ENCODE measurements around the gene NAV2. TPM values are rescaled to one million over a fixed set of nuclear protein-coding genes. Genes with fewer than 3 reads are reported as not detected.

Gene NAV2
- polyA plus RNA-seq (ENCODE audit: insufficient read length in 4 of 4): 10 to 100 TPM; 22.0 to 58.3 (median 35.5) TPM

GRCh38 chr11:19712281-19713195, at the start of gene NAV2:
NAV2 (plus strand) TSS chr11:19712837; CDS start chr11:19713696, 859 bp downstream.
- DNase-seq (ENCODE audit: low read depth in 4 of 4, low spot score in 3 of 4): peak; percentile 71 to 84 (median 81)

GRCh38 chr11:19663206-19663605, 49.4 kb upstream of the NAV2 start:
- DNase-seq (ENCODE audit: low read depth in 4 of 4, low spot score in 3 of 4): no peak

DNA sequence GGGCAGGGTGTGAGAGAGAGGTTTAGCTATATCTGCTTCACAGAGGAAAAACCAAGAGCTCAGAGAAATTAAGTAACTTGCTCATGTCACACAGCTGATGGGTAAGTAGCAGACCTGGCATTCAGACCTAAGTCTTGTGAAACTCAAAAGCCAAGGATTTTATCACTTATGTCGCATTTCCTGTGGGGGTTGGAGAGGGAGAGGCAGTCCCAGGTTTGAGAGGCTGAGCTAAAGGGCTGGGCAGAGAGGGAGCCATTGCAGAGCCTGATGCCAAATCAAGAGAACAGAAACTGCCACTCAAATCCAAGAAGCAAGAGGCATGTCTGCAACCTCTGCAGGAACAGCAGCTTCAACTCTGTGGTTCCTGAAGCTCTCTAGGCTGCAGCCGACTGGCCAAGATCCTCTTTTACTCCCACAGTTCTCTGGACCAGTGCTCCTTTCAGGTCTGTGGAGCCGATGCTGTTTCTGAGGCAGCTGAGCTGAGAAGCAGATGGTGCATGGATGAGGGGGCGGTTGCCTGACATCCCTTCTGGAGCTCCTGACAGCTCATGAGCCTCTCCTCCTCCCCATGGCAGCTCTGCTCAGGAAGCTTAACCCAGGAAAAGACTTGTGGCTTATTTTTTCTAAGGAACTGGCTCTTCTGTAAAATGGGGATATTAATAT, 47.6 kb upstream of the NAV2 start:
- DNase-seq (ENCODE audit: low read depth in 4 of 4, low spot score in 3 of 4): no peak

GRCh38 chr11:19666951-19667350, 45.7 kb upstream of the NAV2 start:
- no peak for DNase-seq (ENCODE audit: low read depth in 4 of 4, low spot score in 3 of 4)

DNA sequence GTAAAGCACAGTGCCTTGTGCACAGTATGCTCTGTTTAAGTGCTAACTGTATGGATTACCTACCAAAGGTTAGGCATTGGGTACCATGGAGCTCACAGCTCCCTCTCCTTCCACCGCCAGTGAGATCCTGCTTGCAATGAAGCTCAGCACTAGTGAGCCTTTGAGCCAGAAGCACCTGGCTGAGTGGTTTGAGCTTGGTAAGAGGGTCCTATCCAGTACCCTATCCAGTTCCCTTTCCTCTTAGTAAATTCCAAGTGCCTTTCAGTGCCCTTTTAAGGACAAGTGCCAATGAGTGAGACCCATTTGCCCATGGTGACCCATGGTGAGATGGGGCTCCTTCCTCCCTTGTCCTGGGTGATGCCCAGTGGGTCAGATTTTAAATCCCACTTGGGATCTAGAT, 43.1 kb upstream of the NAV2 start:
- no peak for DNase-seq (ENCODE audit: low read depth in 4 of 4, low spot score in 3 of 4)

DNA sequence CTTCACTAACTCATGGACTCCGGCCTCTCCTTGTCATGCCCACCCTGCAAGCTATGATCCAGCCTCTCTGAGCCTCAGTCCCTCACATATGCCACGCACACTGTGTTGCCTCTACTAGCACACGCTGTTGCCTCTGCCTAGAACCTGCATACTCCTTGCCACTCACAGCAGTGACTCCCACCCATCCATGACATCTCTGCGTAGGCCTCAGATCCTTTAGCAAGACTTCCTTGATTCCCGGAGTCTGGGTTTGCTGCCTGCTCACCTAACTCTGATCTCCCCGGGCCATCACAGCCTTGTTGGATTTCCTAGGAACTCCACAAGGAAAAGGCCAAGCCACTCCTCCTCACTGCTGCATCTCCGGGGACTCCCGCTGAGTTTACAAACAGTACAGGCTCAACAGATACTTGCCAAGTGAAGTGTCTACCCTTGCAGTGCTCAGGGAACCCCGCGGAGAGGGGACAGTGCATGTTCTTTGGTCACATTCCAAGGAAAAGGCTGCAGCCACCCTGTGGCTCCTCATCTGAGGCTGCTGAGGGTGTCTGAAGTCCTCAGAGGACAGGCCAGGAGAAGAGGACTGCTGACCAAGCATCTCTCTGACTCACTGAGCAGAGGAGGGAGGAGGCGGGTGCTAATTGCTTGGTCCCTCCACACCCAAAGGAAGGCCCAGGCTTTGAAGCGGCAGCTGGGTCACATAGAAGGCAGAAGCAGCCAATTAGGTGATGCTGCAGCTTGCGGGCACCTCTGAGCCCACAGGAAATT, 42.4 kb upstream of the NAV2 start:
- no peak for DNase-seq (ENCODE audit: low read depth in 4 of 4, low spot score in 3 of 4)

GRCh38 chr11:19672586-19673206, 39.9 kb upstream of the NAV2 start:
- no peak for DNase-seq (ENCODE audit: low read depth in 4 of 4, low spot score in 3 of 4)

DNA sequence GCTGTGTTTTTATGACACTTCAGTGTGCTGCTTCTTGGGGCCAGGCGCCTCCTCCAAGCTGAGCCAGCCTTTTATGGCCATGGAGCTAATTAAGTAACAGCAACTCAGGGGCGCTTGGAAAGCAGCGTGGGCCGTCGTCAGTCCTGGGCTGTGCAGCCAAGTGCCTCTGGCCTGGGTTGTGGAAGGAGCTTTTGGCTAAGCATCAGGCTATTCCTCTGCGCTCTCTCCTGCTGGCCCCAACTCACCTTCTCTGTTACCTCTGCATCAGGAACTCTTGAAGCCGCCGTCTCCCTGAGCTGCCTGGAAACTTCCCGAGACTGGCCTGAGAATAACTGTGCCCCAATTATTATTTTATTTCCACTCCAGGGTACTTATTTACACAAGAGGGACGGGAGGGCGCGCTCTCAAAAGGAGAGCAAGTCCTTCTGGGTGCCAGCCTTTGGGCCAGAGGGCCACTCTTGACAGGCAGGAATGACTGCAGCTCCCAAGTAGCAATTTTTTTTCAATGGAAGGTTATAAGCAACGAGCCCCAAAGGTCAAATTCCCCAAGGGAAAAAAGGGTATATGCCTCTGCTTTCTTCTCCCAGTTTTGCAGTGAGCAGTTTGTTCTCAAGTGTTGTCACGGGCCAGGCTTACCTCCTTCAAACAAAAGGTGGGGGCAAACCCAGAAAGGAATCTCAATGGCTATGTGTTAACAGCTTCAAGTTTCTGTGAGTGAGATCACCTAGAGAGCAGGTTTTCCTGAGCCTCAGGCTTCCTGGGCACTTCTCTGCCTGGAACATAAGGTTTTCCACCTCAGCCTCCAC, 38.5 kb upstream of the NAV2 start:
- DNase-seq (ENCODE audit: low read depth in 4 of 4, low spot score in 3 of 4): no peak

- no peak for DNase-seq (ENCODE audit: low read depth in 4 of 4, low spot score in 3 of 4)
These were observed 37.8 kb upstream of the NAV2 start for GRCh38 chr11:19674836-19675235.

DNA sequence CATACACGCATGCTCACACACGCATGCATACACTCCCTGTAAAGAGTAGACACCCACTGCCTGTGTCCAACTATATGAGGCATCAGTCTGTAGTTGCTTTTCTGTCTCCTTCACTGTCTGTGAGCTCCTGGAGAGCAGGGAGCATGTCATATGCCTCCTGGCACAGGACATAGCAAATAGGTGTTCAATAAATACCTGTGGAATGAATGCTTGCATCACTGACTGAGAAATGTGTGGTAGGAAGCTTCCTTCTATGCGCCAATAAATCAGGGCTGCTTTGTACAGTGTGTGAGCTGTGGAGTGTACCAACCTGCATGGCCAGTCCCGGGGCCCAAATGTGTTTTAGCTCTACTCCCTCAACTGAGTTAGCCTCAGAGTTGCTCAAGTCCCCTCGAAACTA, 37.2 kb upstream of the NAV2 start:
- DNase-seq (ENCODE audit: low read depth in 4 of 4, low spot score in 3 of 4): no peak

GRCh38 chr11:19676475-19677380, 35.9 kb upstream of the NAV2 start:
- no peak for DNase-seq (ENCODE audit: low read depth in 4 of 4, low spot score in 3 of 4)

DNA sequence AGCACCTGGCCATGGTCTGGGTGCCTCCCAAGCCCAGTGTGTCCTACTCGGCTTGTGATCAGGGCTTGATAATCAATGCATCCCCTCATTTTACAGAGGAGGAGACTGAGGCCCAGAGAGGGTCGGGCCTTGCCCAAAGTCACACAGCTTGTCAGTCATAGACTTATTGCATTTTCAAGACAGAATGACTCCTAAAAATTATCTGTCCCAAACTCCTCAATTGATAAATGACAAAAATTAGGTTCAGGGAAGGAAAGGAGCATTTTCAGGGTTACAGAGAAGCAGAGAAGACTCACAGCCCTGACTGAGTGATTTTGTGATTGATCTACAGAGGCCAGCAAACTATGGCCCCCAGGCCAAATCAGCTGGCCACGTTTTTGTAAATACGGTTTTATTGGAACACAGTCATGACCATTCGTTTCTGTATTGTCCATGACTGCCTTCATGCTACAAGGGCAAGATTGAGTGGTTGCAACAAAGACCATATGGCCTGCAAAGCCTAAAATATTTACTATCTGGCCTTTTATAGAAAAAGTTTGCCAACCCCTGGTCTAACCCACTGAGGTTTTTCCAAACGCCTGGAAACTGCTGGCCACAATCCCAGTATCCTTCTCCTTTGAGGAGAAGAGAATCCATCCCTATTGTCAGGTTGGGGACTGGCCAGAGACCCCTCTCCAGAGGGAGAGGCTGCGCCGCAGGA, 35.1 kb upstream of the NAV2 start:
- no peak for DNase-seq (ENCODE audit: low read depth in 4 of 4, low spot score in 3 of 4)

DNA sequence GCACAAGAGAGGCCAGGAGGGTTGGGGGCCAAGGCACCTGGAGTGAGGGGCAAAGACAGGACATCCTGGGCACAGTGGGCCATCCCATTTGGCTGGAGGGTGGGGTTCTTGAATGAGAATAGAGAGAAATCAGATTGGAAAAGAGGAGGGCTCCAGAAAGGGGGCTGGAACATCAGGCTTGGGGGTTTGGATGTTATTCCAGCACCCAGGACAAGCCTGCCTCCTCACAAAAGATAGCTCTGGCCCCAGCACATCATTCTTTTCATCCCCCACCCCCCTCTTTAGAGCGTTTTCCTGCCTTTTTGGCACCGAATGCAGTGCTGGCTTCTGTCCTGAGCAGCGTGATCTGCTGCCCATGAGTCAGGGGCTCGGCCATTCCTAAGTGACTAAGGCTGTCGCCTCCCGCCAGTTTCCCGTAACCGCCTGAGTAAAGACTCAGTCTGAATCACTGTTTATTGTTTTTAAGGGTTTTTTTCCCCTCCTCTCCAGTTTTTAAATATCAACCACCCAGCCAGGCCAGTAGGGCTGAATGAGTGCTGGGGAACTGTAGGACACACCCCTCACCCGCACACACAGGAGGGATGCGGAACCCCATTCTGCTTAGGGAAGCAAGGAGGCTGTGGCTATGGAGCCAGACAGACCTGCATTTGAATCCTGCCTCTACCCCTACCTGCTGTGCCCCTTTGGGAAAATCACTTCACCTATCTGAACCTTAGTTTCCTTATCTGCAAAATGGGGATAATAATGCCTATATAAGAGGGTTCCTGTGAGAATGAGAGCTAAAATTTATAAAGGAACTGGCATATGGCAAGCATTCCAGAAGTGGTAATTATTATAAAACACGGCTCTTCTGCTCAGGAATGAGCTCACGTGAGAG, 32.4 kb upstream of the NAV2 start:
- DNase-seq (ENCODE audit: low read depth in 4 of 4, low spot score in 3 of 4): peak in 2 of 4 donors; percentile 7 to 27

GRCh38 chr11:19680829-19681368, 31.7 kb upstream of the NAV2 start:
- DNase-seq (ENCODE audit: low read depth in 4 of 4, low spot score in 3 of 4): no peak

DNA sequence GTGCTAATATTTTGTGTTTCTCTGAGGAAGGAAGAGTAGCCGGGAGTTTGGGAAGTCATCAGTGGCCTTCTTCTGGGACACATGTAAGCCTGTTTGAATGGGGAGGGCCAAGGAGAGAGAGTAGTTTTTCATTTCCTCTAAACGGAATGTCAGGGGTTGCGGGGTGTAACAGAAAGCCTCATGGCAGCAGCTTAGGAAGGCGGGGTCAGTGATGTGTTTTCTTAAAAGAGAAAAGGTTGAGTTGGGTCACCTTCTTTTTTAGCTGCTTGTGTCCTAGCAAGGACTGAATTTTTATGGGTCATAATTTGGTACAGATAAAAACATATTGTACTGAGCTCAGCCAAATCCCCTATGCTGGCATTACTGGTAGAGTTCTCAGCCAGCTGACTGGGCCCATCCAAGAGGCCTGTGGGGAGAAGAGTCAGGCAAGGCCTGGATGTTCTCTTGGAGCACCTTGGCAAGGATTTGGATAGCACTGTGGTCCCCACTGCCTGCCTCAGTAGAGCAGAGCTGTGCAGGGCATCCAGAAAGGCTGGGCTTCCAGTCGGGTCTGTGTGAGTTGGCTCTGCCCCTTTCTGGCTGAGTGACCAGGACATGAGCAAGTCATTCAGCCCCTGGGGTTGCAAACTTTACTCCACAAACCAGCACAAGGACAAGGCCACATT, 29.4 kb upstream of the NAV2 start:
- no peak for DNase-seq (ENCODE audit: low read depth in 4 of 4, low spot score in 3 of 4)

DNA sequence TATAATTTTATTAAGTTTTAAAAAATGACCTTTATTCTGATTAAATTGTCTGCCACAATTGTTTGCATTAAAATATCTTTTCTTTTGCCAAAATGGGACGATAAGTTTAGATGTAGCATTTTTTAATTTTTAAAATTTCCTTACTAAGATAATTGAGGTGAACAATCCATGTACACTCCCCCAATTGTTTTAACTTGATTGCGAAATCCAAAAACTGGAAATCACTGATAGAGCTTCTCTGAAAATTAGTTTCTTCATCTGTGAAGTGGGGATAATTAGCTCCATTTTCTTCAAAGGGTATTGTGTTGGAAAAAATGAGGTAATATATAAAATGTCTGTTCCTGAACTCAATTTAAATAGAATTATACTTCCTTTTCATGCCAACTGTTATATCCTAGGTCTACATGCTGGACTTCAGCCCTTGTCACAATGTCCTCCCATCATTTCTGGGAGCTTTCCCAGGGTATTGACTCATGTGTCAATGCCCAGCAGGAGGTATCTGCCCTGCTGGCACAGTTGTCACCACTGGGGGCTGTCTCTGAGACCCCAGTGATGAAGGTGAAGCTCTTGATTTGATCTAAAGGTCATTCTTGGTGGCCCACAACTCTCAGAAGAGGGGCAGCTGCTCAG, 28.7 kb upstream of the NAV2 start:
- no peak for DNase-seq (ENCODE audit: low read depth in 4 of 4, low spot score in 3 of 4)

All from left renal pelvis (tissue), 4 donors.